DLD1 (cell line): Measurements from ENCODE around the gene IVL.

Experiments used
- in situ Hi-C: cut with HindIII; loops from 2 replicates; pipeline ENCODE4 v1.10.0; 2017; ENCODE audit warnings: low sequenced_read_pairs

IVL gene

GRCh38 chr1:152951711-152952110, 43.4 kb downstream of the IVL start:
- in situ Hi-C loops = no loop called here

- in situ Hi-C loops = no loop called here
Measured at GRCh38 chr1:152953761-152954160, 45.4 kb downstream of the IVL start.

- in situ Hi-C loops = no loop called here
Measured at GRCh38 chr1:152954436-152954835, 46.1 kb downstream of the IVL start.

GRCh38 chr1:152957561-152957960, 49.2 kb downstream of the IVL start:
- in situ Hi-C loops = no loop called here

GRCh38 chr1:152959273-152959672, 50.9 kb downstream of the IVL start:
- in situ Hi-C loops = no loop called here

- in situ Hi-C loops = no loop called here
Measured at GRCh38 chr1:152959801-152960451, 51.6 kb downstream of the IVL start.

- in situ Hi-C loops = no loop called here
Measured at GRCh38 chr1:152960452-152961044, 52.2 kb downstream of the IVL start.
